HepG2 (cell line): Measurements from ENCODE around the gene RTEL1. TPM values are rescaled to one million over a fixed set of nuclear protein-coding genes. Genes with fewer than 3 reads are reported as not detected.

ENCODE experiments used
- HCFC1 ChIP-seq: fragments of 150-350 bp; IDR thresholded peaks from 2 replicates; pipeline ENCODE4 v1.6.1; 2014; ENCODE audit warnings: low read depth, low read length
- JUND ChIP-seq: sonication (generic); formaldehyde crosslinking; IDR thresholded peaks from 2 replicates; pipeline ENCODE4 v1.8.0; 2022; ENCODE audit warnings: mild to moderate bottlenecking, missing genetic modification reagents
- MED1 ChIP-seq: sonication (generic); formaldehyde crosslinking; IDR thresholded peaks from 2 replicates; pipeline ENCODE4 v1.4.0; 2020; ENCODE audit warnings: missing genetic modification reagents
- MYNN ChIP-seq: sonication (generic); formaldehyde crosslinking; IDR thresholded peaks from 2 replicates; pipeline ENCODE4 v1.4.0; 2020; ENCODE audit warnings: mild to moderate bottlenecking, low read depth, missing genetic modification reagents
- NKX3-1 ChIP-seq: sonication (generic); formaldehyde crosslinking; IDR thresholded peaks from 2 replicates; pipeline ENCODE4 v1.5.0; 2020; ENCODE audit warnings: missing genetic modification reagents
- RERE ChIP-seq: IDR thresholded peaks from 2 replicates; pipeline ENCODE4 v1.6.1; 2016; ENCODE audit warnings: low read depth, missing genetic modification reagents, missing compliant biosample characterization
- THAP9 ChIP-seq: sonication (generic); formaldehyde crosslinking; IDR thresholded peaks from 2 replicates; pipeline ENCODE4; 2020; ENCODE audit warnings: missing genetic modification reagents, mild to moderate bottlenecking, borderline replicate concordance
- TIGD3 ChIP-seq: sonication (generic); formaldehyde crosslinking; IDR thresholded peaks from 2 replicates; pipeline ENCODE4 v1.5.1; 2020; ENCODE audit warnings: mild to moderate bottlenecking, missing genetic modification reagents, borderline replicate concordance
- XBP1 ChIP-seq: sonication (generic); formaldehyde crosslinking; IDR thresholded peaks from 2 replicates; pipeline ENCODE4 v1.5.0; 2020; ENCODE audit warnings: missing genetic modification reagents
- ZNF234 ChIP-seq: sonication (generic); formaldehyde crosslinking; conservative IDR thresholded peaks from 2 replicates; pipeline ENCODE4 v1.5.1; 2020; ENCODE audit warnings: mild to moderate bottlenecking, missing genetic modification reagents
- ZNF546 ChIP-seq: sonication (generic); formaldehyde crosslinking; conservative IDR thresholded peaks from 2 replicates; pipeline ENCODE4 v1.8.1; 2023; ENCODE audit warnings: mild to moderate bottlenecking, missing genetic modification reagents
- ZNF550 ChIP-seq: sonication (generic); formaldehyde crosslinking; IDR thresholded peaks from 2 replicates; pipeline ENCODE4 v1.4.0; 2020; ENCODE audit warnings: mild to moderate bottlenecking, missing genetic modification reagents, borderline replicate concordance
- ZNF577 ChIP-seq: sonication (generic); formaldehyde crosslinking; IDR thresholded peaks from 2 replicates; pipeline ENCODE4 v1.4.0; 2020; ENCODE audit warnings: mild to moderate bottlenecking, low read depth, missing genetic modification reagents, borderline replicate concordance
- ZNF713 ChIP-seq: sonication (generic); formaldehyde crosslinking; IDR thresholded peaks from 2 replicates; pipeline ENCODE4 v1.4.0; 2020; ENCODE audit warnings: mild to moderate bottlenecking, missing genetic modification reagents
- ZNF747 ChIP-seq: sonication (generic); formaldehyde crosslinking; IDR thresholded peaks from 2 replicates; pipeline ENCODE4 v1.8.1; 2023; ENCODE audit warnings: missing genetic modification reagents, mild to moderate bottlenecking, borderline replicate concordance
- ZNF777 ChIP-seq: sonication (generic); formaldehyde crosslinking; IDR thresholded peaks from 2 replicates; pipeline ENCODE4 v1.4.0; 2020; ENCODE audit warnings: missing genetic modification reagents
- ZNF784 ChIP-seq: sonication (generic); formaldehyde crosslinking; IDR thresholded peaks from 2 replicates; pipeline ENCODE4 v1.5.1; 2020; ENCODE audit warnings: missing genetic modification reagents, mild to moderate bottlenecking, borderline replicate concordance
- polyA plus RNA-seq, 8 experiments: library from polyadenylated mRNA; depleted of rRNA in 3 of 8; stranded (reverse) in 7 of 8; unstranded in 1 of 8; fragments of >200 nt; fragmentation: Illumina TruSeq in 4 of 8; extraction: Trizol in 4 of 8; gene quantifications; 2 replicates each; pipeline versions ENCODE4 v1.2.1 to v1.2.3, GENCODE V29; 2011 to 2016; ENCODE audit warnings: low read depth in 4 of 8, missing spikeins in 1 of 8, mixed read lengths in 1 of 8; ENCODE audit not compliant: insufficient read depth in 1 of 8
- total RNA-seq, 5 experiments: library from RNA; depleted of rRNA; stranded (reverse); fragments of >200 nt; fragmentation: Illumina TruSeq; extraction: Trizol; gene quantifications; 2 replicates each; pipeline ENCODE4 v1.2.3, GENCODE V29; 2016; ENCODE audit warnings: low read depth in 1 of 5

RTEL1 gene
- total and polyA plus RNA-seq, 2 of the 13 experiments (the other 11 are each of a cell fraction or from before 2014, with no cell fraction given) = 21.8 to 36.4 TPM

- TF ChIP-seq RERE (CRISPR knock-in tag) = peak; percentile 84
- TF ChIP-seq HCFC1 = peak; percentile 85
- TF ChIP-seq TIGD3 = no peak
- peak; percentile 88 for TF ChIP-seq ZNF777 (CRISPR knock-in tag)
- peak; percentile 99 for TF ChIP-seq ZNF784 (CRISPR knock-in tag)
- TF ChIP-seq ZNF713 (CRISPR knock-in tag) = 0 out of 2 replicates have a peak, but pooled peaks have one; percentile 62
- peak; percentile 73 for TF ChIP-seq ZNF234 (CRISPR knock-in tag)
- peak; percentile 91; the same call in 1 of the 2 replicates for TF ChIP-seq ZNF546
- peak; percentile 96 for TF ChIP-seq ZNF747 (CRISPR knock-in tag)
- TF ChIP-seq THAP9 = peak; percentile 60; the same call in 1 of the 2 replicates
- TF ChIP-seq NKX3-1 (CRISPR knock-in tag) = peak; percentile 97
- no peak for TF ChIP-seq ZNF550 (CRISPR knock-in tag)
- TF ChIP-seq MED1 = peak; percentile 92
- peak; percentile 88 for TF ChIP-seq JUND (CRISPR knock-in tag)
- TF ChIP-seq MYNN = peak; percentile 56; the same call in 1 of the 2 replicates
- TF ChIP-seq XBP1 (CRISPR knock-in tag) = peak; percentile 24; the same call in 1 of the 2 replicates
- no peak for TF ChIP-seq ZNF577 (CRISPR knock-in tag)
These were observed 49.6 kb downstream of the RTEL1 start, which contains the start of the genes ARFRP1 and ZGPAT (continued) for GRCh38 chr20:63707558-63708300.
